Muscle layer of duodenum (tissue), 2 donors: ENCODE data around the gene SLC12A7.
"Not testable (repeated sequence)": the region's sequence is repeated elsewhere in the genome, so short reads cannot be mapped to it uniquely, and the experiment has no call there.

Source experiments
- H3K27ac ChIP-seq: one replicate; pipeline ENCODE4 v1.7.0; 2013; ENCODE audit warnings: mild to moderate bottlenecking, low read length
- H3K27me3 ChIP-seq: one replicate; pipeline ENCODE4 v1.7.0; 2013; ENCODE audit warnings: low read depth, mild to moderate bottlenecking, control low read depth, low read length
- H3K36me3 ChIP-seq, 2 donors: one replicate each; pipeline ENCODE4 v1.7.0; 2013; ENCODE audit warnings: low read length in 2 of 2, control low read depth in 1 of 2, mild to moderate bottlenecking in 1 of 2; ENCODE audit not compliant: insufficient read depth in 2 of 2, control insufficient read depth in 1 of 2
- H3K4me1 ChIP-seq, 2 donors: one replicate each; pipeline ENCODE4 v1.7.0; 2013; ENCODE audit warnings: low read length in 2 of 2, mild to moderate bottlenecking in 2 of 2, control low read depth in 1 of 2, moderate library complexity in 1 of 2; ENCODE audit not compliant: insufficient read depth in 2 of 2, control insufficient read depth in 1 of 2
- H3K4me3 ChIP-seq, 2 donors: one replicate each; pipeline ENCODE4 v1.7.0; 2013; ENCODE audit warnings: low read length in 2 of 2, low read depth in 1 of 2, mild to moderate bottlenecking in 1 of 2
- H3K9me3 ChIP-seq, 2 donors: one replicate each; pipeline ENCODE4 v1.7.0; 2013; ENCODE audit warnings: low read length in 2 of 2, control low read depth in 1 of 2, mild to moderate bottlenecking in 1 of 2; ENCODE audit not compliant: control insufficient read depth in 1 of 2
- donor health status: healthy.

Gene SLC12A7

GRCh38 chr5:1099926-1100663, 11.8 kb downstream of the SLC12A7 start:
- Histone ChIP-seq H3K9me3 (no peaks in the 10 kb centered on the region), H3K27me3 (no peaks in the 10 kb centered on the region), H3K4me3 (peak overlapping the region in 1 of 2 donors; percentile 1), H3K36me3 (peaks cover 0 to 4% of the 10 kb centered on the region in 2 donors), H3K4me1 (peaks cover 24 to 69% of the 10 kb centered on the region in 2 donors), H3K27ac (no peak overlapping the region)

DNA sequence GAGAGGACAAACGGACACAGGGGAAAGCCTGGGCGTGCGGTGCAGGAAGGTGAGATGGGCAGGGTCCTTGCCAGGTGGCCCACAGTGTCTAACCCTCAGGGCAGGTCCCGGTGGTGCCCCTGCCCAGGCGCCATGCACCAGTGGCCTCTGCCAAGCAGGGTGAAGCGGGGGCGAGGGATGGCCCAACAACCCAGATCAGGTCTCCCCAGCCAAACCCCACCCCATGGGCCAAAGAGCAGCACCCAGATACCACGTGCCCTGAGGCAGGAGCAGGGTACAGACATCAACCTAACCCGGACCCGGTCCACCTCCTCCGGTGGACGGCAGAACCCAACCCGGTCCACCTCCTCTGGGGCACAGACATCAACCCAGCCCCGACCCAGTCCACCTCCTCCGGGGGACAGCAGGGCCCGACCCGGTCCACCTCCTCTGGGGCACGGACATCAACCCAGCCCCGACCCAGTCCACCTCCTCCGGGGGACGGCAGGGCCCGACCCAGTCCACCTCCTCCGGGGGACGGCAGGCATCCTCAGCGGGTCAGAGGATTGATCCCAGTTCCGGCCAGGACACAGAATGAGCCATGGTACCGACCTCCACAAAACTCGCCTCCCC, 12.8 kb downstream of the SLC12A7 start:
- no peaks in the 10 kb centered on the region for H3K9me3 ChIP-seq
- peaks cover 4 to 6% of the 10 kb centered on the region in 2 donors for H3K36me3 ChIP-seq
- no peak overlapping the region for H3K27ac ChIP-seq
- no peaks in the 10 kb centered on the region for H3K27me3 ChIP-seq
- peaks cover 20 to 59% of the 10 kb centered on the region in 2 donors for H3K4me1 ChIP-seq
- peak overlapping the region; percentile 1 to 7 for H3K4me3 ChIP-seq

- not testable (repeated sequence) for H3K9me3 ChIP-seq, H3K4me3 ChIP-seq, H3K27me3 ChIP-seq, H3K27ac ChIP-seq
- H3K36me3 ChIP-seq, result peaks cover 5 to 17% of the 10 kb centered on the region in 2 donors
- H3K4me1 ChIP-seq, result peaks cover 10 to 48% of the 10 kb centered on the region in 2 donors
These were observed 13.9 kb downstream of the SLC12A7 start for GRCh38 chr5:1097988-1098385.

DNA sequence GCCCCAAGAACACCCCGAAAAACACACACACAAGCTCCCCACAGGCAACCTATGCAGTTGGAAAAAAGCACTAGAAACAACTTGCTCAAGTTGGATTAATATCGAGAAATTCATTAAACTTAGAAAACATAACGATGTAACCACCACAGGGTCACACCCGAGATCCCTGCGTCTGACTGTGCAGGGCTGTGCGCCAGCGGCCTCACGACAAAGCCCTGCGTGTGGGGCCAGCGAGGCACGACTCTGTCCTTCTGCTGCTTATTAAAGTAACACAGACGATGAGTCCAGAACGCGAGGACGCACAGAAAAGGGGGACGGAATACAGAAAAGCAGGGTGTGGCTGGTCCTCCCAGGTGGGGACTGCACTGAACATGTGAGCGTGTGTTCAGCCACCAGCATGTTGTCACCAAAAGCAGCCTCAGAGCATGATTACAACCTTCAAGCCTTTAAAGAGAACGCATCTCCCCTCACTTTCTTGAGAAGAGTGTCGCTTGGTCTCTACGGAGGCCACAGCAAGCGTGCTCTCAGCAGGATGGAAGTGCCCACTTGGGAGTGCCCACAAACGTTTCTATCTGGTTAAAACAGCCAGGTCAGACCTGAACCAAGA, 14.4 kb downstream of the SLC12A7 start:
- no peak overlapping the region for H3K4me3 ChIP-seq
- H3K36me3 ChIP-seq, result peaks cover 5 to 22% of the 10 kb centered on the region in 2 donors
- no peaks in the 10 kb centered on the region for H3K27me3 ChIP-seq
- H3K4me1 ChIP-seq, result peaks cover 8 to 43% of the 10 kb centered on the region in 2 donors
- H3K9me3 ChIP-seq, result no peaks in the 10 kb centered on the region
- no peak overlapping the region for H3K27ac ChIP-seq

GRCh38 chr5:1096838-1097237, 15.0 kb downstream of the SLC12A7 start:
- no peaks in the 10 kb centered on the region for H3K9me3 ChIP-seq
- no peak overlapping the region for H3K4me3 ChIP-seq
- peaks cover 5 to 22% of the 10 kb centered on the region in 2 donors for H3K36me3 ChIP-seq
- no peaks in the 10 kb centered on the region for H3K27me3 ChIP-seq
- peaks cover 1 to 37% of the 10 kb centered on the region in 2 donors for H3K4me1 ChIP-seq
- no peak overlapping the region for H3K27ac ChIP-seq

DNA sequence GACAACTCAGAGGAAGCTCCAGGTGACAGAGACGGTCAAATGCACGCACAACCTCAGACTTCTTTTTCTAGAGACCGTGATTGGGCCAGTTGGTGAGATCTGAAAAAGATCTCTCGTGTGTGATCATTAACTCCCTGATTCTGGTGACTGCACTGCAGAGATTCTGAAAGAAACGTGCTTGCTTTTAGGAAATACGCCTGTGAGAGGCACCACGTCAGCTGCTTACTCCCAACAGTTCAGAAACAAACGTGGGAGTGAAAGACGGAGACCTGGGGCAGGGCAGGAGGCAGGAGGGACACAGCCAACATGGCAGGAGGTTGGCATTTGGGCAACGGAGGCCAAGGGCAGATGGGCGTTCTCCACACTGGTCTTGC, 15.9 kb downstream of the SLC12A7 start:
- Histone ChIP-seq H3K4me1 (peaks cover 0 to 31% of the 10 kb centered on the region in 2 donors), H3K27ac (no peak overlapping the region)

GRCh38 chr5:1095302-1095989, 16.4 kb downstream of the SLC12A7 start:
- H3K9me3 ChIP-seq, result no peaks in the 10 kb centered on the region
- H3K4me3 ChIP-seq, result no peak overlapping the region
- H3K36me3 ChIP-seq, result peaks cover 12 to 33% of the 10 kb centered on the region in 2 donors
- H3K4me1 ChIP-seq, result peaks cover 0 to 30% of the 10 kb centered on the region in 2 donors
- no peak overlapping the region for H3K27ac ChIP-seq
- H3K27me3 ChIP-seq, result no peaks in the 10 kb centered on the region

More for the DNA sequence above, 15.9 kb downstream of the SLC12A7 start:
- Histone ChIP-seq H3K27me3 (no peaks in the 10 kb centered on the region), H3K4me3 (no peak overlapping the region), H3K36me3 (peaks cover 10 to 28% of the 10 kb centered on the region in 2 donors), H3K9me3 (no peaks in the 10 kb centered on the region)

- Histone ChIP-seq H3K9me3 (no peaks in the 10 kb centered on the region), H3K27me3 (no peaks in the 10 kb centered on the region), H3K4me1 (peaks cover 0 to 25% of the 10 kb centered on the region in 2 donors), H3K27ac (no peak overlapping the region), H3K4me3 (no peak overlapping the region), H3K36me3 (peaks cover 12 to 39% of the 10 kb centered on the region in 2 donors)
These were observed 17.1 kb downstream of the SLC12A7 start for GRCh38 chr5:1094670-1095190.

DNA sequence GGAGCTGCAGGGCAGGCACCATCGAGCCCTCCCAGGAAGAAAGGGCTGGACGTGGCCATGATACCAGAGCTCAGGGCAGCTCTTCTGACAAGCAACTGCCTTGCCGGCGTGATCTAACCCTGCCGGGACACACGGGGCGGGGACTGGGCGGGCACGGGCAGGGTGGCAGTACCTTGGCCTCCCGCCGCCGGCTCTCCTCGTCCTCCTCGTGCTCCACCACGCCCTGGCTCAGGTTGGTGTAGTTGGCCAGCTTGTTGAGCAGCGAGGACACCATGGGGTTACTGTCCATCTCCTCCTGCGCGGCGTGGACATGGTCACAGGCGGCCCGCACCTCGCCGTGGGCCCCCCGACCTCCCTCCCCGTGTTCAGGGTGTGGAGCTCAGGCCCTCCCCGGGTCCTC, 18.5 kb downstream of the SLC12A7 start:
- Histone ChIP-seq H3K4me3 (no peak overlapping the region), H3K4me1 (peaks cover 0 to 11% of the 10 kb centered on the region in 2 donors), H3K36me3 (peaks cover 12 to 47% of the 10 kb centered on the region in 2 donors), H3K27me3 (no peaks in the 10 kb centered on the region), H3K9me3 (no peaks in the 10 kb centered on the region), H3K27ac (no peak overlapping the region)

GRCh38 chr5:1092122-1092521, 19.7 kb downstream of the SLC12A7 start:
- Histone ChIP-seq H3K27me3 (no peaks in the 10 kb centered on the region), H3K27ac (no peak overlapping the region), H3K9me3 (no peaks in the 10 kb centered on the region), H3K4me1 (peaks cover 0 to 4% of the 10 kb centered on the region in 2 donors), H3K4me3 (no peak overlapping the region), H3K36me3 (peaks cover 12 to 58% of the 10 kb centered on the region in 2 donors)

DNA sequence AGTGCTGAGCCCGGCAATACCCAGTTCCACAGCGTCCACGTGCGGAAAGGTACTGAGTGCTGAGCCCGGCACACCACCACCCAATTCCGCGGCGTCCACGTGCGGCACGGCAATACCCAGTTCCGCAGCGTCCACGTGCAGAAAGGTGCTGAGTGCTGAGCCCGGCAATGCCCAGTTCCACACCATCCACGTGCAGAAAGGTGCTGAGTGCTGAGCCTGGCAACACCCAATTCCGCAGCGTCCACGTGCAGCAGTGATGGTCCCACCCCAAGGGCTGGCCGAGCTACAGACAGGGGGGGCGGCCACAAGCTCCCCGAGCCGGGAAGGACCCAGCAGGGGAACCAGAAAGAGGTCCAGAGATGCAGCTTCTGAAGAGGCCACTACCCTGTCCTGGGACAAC, 20.2 kb downstream of the SLC12A7 start:
- H3K4me3 ChIP-seq, result no peak overlapping the region
- no peaks in the 10 kb centered on the region for H3K27me3 ChIP-seq
- peaks cover 14 to 63% of the 10 kb centered on the region in 2 donors for H3K36me3 ChIP-seq
- no peak overlapping the region for H3K27ac ChIP-seq
- H3K9me3 ChIP-seq, result no peaks in the 10 kb centered on the region
- peaks cover 0 to 4% of the 10 kb centered on the region in 2 donors for H3K4me1 ChIP-seq
